GM18867 (cell line): Measurements from ENCODE around the gene ERBB4.

Experiments used
- ATAC-seq: cut with Tn5 transposase; IDR thresholded peaks from one replicate; pipeline ENCODE4 v1.9.1; 2021; ENCODE audit warnings: mild to moderate bottlenecking, moderate library complexity; ENCODE audit not compliant: unreplicated experiment

Gene ERBB4

GRCh38 chr2:211390536-211391188, 1147.9 kb downstream of the ERBB4 start:
- no peak for ATAC-seq

- no peak for ATAC-seq
Observed at GRCh38 chr2:211387734-211388133, 1150.9 kb downstream of the ERBB4 start.

GRCh38 chr2:211380041-211380440, 1158.6 kb downstream of the ERBB4 start:
- ATAC-seq: no peak

- no peak for ATAC-seq
Observed at GRCh38 chr2:211376410-211376809, 1162.2 kb downstream of the ERBB4 start.

- no peak for ATAC-seq
Observed at GRCh38 chr2:211373203-211373602, 1165.4 kb downstream of the ERBB4 start.

GRCh38 chr2:211371465-211371864, 1167.1 kb downstream of the ERBB4 start:
- ATAC-seq: no peak

- ATAC-seq: no peak
Observed at GRCh38 chr2:211368467-211368866, 1170.1 kb downstream of the ERBB4 start.

- ATAC-seq: peak; percentile 97
Observed at GRCh38 chr2:211367711-211368110, 1170.9 kb downstream of the ERBB4 start.

- ATAC-seq: no peak
Observed at GRCh38 chr2:211367293-211367692, 1171.3 kb downstream of the ERBB4 start.

- no peak for ATAC-seq
Observed at GRCh38 chr2:211364911-211365310, 1173.7 kb downstream of the ERBB4 start.

- ATAC-seq: no peak
Observed at GRCh38 chr2:211361383-211361782, 1177.2 kb downstream of the ERBB4 start.

GRCh38 chr2:211359347-211359746, 1179.3 kb downstream of the ERBB4 start:
- ATAC-seq: no peak

- ATAC-seq: no peak
Observed at GRCh38 chr2:211358504-211358903, 1180.1 kb downstream of the ERBB4 start.

- ATAC-seq: no peak
Observed at GRCh38 chr2:211354481-211354880, 1184.1 kb downstream of the ERBB4 start.

- ATAC-seq: no peak
Observed at GRCh38 chr2:211351987-211352386, 1186.6 kb downstream of the ERBB4 start.

- ATAC-seq: no peak
Observed at GRCh38 chr2:211349031-211349430, 1189.6 kb downstream of the ERBB4 start.

- no peak for ATAC-seq
Observed at GRCh38 chr2:211347328-211347727, 1191.3 kb downstream of the ERBB4 start.

- no peak for ATAC-seq
Observed at GRCh38 chr2:211344289-211344688, 1194.3 kb downstream of the ERBB4 start.

GRCh38 chr2:211333377-211333776, 1205.2 kb downstream of the ERBB4 start:
- ATAC-seq: no peak

- no peak for ATAC-seq
Observed at GRCh38 chr2:211331736-211332135, 1206.9 kb downstream of the ERBB4 start.

GRCh38 chr2:211329882-211330281, 1208.7 kb downstream of the ERBB4 start:
- ATAC-seq: no peak

- no peak for ATAC-seq
Observed at GRCh38 chr2:211329421-211329820, 1209.2 kb downstream of the ERBB4 start.

GRCh38 chr2:211328126-211328525, 1210.5 kb downstream of the ERBB4 start:
- ATAC-seq: no peak
